PC-3 (cell line): ENCODE results near the gene DIS3L. TPM values are rescaled to one million over a fixed set of nuclear protein-coding genes. Genes with fewer than 3 reads are reported as not detected.
"Not testable (repeated sequence)": the region's sequence is repeated elsewhere in the genome, so short reads cannot be mapped to it uniquely, and the experiment has no call there.

ENCODE experiments used
- ATAC-seq: fragments of 200-7000 bp; cut with Tn5 transposase; 2 replicates; pipeline ENCODE4 v1.9.1; 2020; ENCODE audit warnings: mild to moderate bottlenecking, moderate library complexity
- BruUV-seq: library from RNA; stranded (reverse); fragments of 400-500 nt; replicated peaks from 2 replicates; lab custom pipeline; 2021; lab: Mats Ljungman, UMichigan
- CTCF ChIA-PET: fragments of 300-600 bp; sonication (Branson Sonifier 250); formaldehyde crosslinking; loops from one replicate; lab custom pipeline; 2022; ENCODE audit warnings: antibody characterized with exemption; lab: Charles Lee
- POLR2A ChIA-PET: fragments of 300-600 bp; sonication (Branson Sonifier 250); formaldehyde crosslinking; loops from one replicate; lab custom pipeline; 2022; ENCODE audit warnings: antibody characterized with exemption; ENCODE audit not compliant: unreplicated experiment; lab: Charles Lee
- DNase-seq: peaks from one replicate; pipeline ENCODE4 v3.0.0-alpha.2; 2015
- H2AFZ ChIP-seq: fragments of 300-600 bp; sonication (generic); 2 replicates; pipeline ENCODE4 v1.6.0; 2016; ENCODE audit warnings: antibody characterized with exemption, low read length
- H3F3A ChIP-seq: fragments of 300-600 bp; sonication (generic); one replicate; pipeline ENCODE4 v1.6.0; 2017; ENCODE audit warnings: antibody characterized with exemption, low read length, control low read depth, mild to moderate bottlenecking; ENCODE audit not compliant: unreplicated experiment
- H3K27ac ChIP-seq: fragments of 300-600 bp; sonication (generic); 2 replicates; pipeline ENCODE4 v1.5.1; 2016; ENCODE audit warnings: mild to moderate bottlenecking, low read length
- H3K27me3 ChIP-seq: fragments of 300-600 bp; sonication (generic); 2 replicates; pipeline ENCODE4 v1.6.1; 2016; ENCODE audit warnings: low read length, mixed read lengths
- H3K36me3 ChIP-seq: fragments of 300-600 bp; sonication (generic); 2 replicates; pipeline ENCODE4 v1.6.1; 2016; ENCODE audit warnings: low read depth, mixed run types, low read length, mixed read lengths
- H3K4me1 ChIP-seq: fragments of 300-600 bp; sonication (generic); 2 replicates; pipeline ENCODE4 v1.5.1; 2016; ENCODE audit warnings: low read length; ENCODE audit not compliant: insufficient read depth
- H3K4me2 ChIP-seq: fragments of 300-600 bp; sonication (generic); 2 replicates; pipeline ENCODE4 v1.6.0; 2016; ENCODE audit warnings: low read length
- H3K4me3 ChIP-seq: fragments of 300-600 bp; sonication (generic); 2 replicates; pipeline ENCODE4 v1.5.1; 2016; ENCODE audit warnings: mild to moderate bottlenecking, low read length, mixed read lengths
- H3K79me2 ChIP-seq: fragments of 300-600 bp; sonication (generic); 2 replicates; pipeline ENCODE4 v1.6.1; 2017; ENCODE audit warnings: low read length, mixed read lengths
- H3K9ac ChIP-seq: fragments of 300-600 bp; sonication (generic); 2 replicates; pipeline ENCODE4 v1.6.0; 2016; ENCODE audit warnings: mild to moderate bottlenecking, low read length
- H3K9me2 ChIP-seq: fragments of 300-600 bp; sonication (generic); replicated peaks from 2 replicates; pipeline ENCODE4 v1.6.1; 2016; ENCODE audit warnings: mixed run types, low read length, mixed read lengths
- H3K9me3 ChIP-seq: fragments of 300-600 bp; sonication (generic); 2 replicates; pipeline ENCODE4 v1.6.1; 2016; ENCODE audit warnings: low read length, mixed read lengths
- H4K20me1 ChIP-seq: fragments of 300-600 bp; sonication (generic); 2 replicates; pipeline ENCODE4 v1.6.1; 2016; ENCODE audit warnings: low read length, mixed read lengths
- CTCF ChIP-seq: fragments of 300-600 bp; sonication (generic); conservative IDR thresholded peaks from 2 replicates; pipeline ENCODE4 v1.5.1; 2017; ENCODE audit warnings: antibody characterized with exemption, low read depth, mild to moderate bottlenecking, low read length
- EZH2 ChIP-seq: fragments of 300-600 bp; sonication (generic); IDR thresholded peaks from one replicate; pipeline ENCODE4 v1.6.1; 2017; ENCODE audit warnings: antibody characterized with exemption, mild to moderate bottlenecking, low read length; ENCODE audit not compliant: unreplicated experiment
- EZH2phosphoT487 ChIP-seq: fragments of 300-600 bp; sonication (generic); IDR thresholded peaks from 2 replicates; pipeline ENCODE4 v1.6.1; 2018; ENCODE audit warnings: mild to moderate bottlenecking, antibody characterized with exemption, low read length, borderline replicate concordance
- intact Hi-C: fragments of 100-400 bp; cut with micrococcal nuclease; formaldehyde crosslinking; loops from 2 replicates; pipeline ENCODE4 v1.9.0; 2023
- total RNA-seq: library from RNA; depleted of rRNA; stranded (reverse); fragments of >200 nt; gene quantifications from 2 replicates; pipeline ENCODE4 v1.2.3, GENCODE V29; 2014

DIS3L gene
- total RNA-seq, 1 experiment from 2014 or later = 18.7 TPM

GRCh38 chr15:66302489-66303278 lies 9.3 kb downstream of the DIS3L start:
- CTCF ChIA-PET = no interaction called here
- Histone ChIP-seq H3K9me3 (no peaks in the 10 kb centered on the region), H3K27ac (no peak overlapping the region), H3K79me2 (no peaks in the 10 kb centered on the region), H3K4me1 (no peaks in the 10 kb centered on the region), H3F3A (no peaks in the 10 kb centered on the region), H3K36me3 (peaks cover 2% of the 10 kb centered on the region; the same call in 1 of the 2 replicates), H3K4me3 (no peak overlapping the region), H2AFZ (no peak overlapping the region), H4K20me1 (no peaks in the 10 kb centered on the region), H3K9me2 (no peaks in the 10 kb centered on the region), H3K27me3 (no peaks in the 10 kb centered on the region), H3K9ac (no peak overlapping the region), H3K4me2 (no peak overlapping the region)
- no peak for TF ChIP-seq CTCF
- POLR2A ChIA-PET = no interaction called here
- BruUV-seq = no TSS peak
- DNase-seq (no peak), ATAC-seq (no peak)
- intact Hi-C loops = no loop called here

- H3K36me3 ChIP-seq, POLR2A ChIA-PET, CTCF ChIA-PET: not testable (repeated sequence)
Observed at GRCh38 chr15:66304425-66304824, 11.1 kb downstream of the DIS3L start.

GRCh38 chr15:66306381-66306780 lies 13.0 kb downstream of the DIS3L start:
- CTCF ChIA-PET = no interaction called here
- no peak for ATAC-seq

More at GRCh38 chr15:66304425-66304824, 11.1 kb downstream of the DIS3L start:
- H3K9me3 ChIP-seq, ATAC-seq, H3F3A ChIP-seq, DNase-seq, H3K9me2 ChIP-seq, H4K20me1 ChIP-seq, H3K27me3 ChIP-seq, H3K4me1 ChIP-seq, intact Hi-C loops, H2AFZ ChIP-seq, H3K4me3 ChIP-seq, H3K27ac ChIP-seq, H3K79me2 ChIP-seq, H3K9ac ChIP-seq, H3K4me2 ChIP-seq, BruUV-seq: not testable (repeated sequence)

More at GRCh38 chr15:66306381-66306780, 13.0 kb downstream of the DIS3L start:
- Histone ChIP-seq H3K79me2 (no peaks in the 10 kb centered on the region), H3F3A (no peaks in the 10 kb centered on the region), H3K27ac (no peak overlapping the region), H3K9me2 (no peaks in the 10 kb centered on the region), H3K9me3 (no peaks in the 10 kb centered on the region), H3K27me3 (no peaks in the 10 kb centered on the region), H3K4me1 (no peaks in the 10 kb centered on the region), H2AFZ (no peak overlapping the region), H4K20me1 (no peaks in the 10 kb centered on the region), H3K36me3 (peaks cover 3% of the 10 kb centered on the region; the same call in 1 of the 2 replicates), H3K4me3 (no peak overlapping the region), H3K4me2 (no peak overlapping the region), H3K9ac (no peak overlapping the region)
- TF ChIP-seq EZH2phosphoT487 (no peak), CTCF (no peak), EZH2 (no peak)
- no TSS peak for BruUV-seq
- POLR2A ChIA-PET = no interaction called here
- DNase-seq = no peak
- intact Hi-C loops = no loop called here
